ENCODE data around the gene CCR8.

GRCh38 chr3:39361252-39361927 lies 31.9 kb downstream of the CCR8 start:
- TF ChIP-seq CTCF (IDR thresholded peaks at IDR 0.05) (no peak), POLR2A (IDR thresholded peaks at IDR 0.05) (no peak)
